Urinary bladder (tissue), 4 donors: Measurements from ENCODE around the gene FOXL2NB. TPM values are rescaled to one million over a fixed set of nuclear protein-coding genes. Genes with fewer than 3 reads are reported as not detected.
A peak's percentile ranks its signal among the peaks of the same experiment; 100 is the strongest.

Experiments used
- DNase-seq: peaks from one replicate; pipeline ENCODE4 v3.0.0-alpha.2; 2015; ENCODE audit errors: extremely low spot score
- H3K27ac ChIP-seq: one replicate; pipeline ENCODE4 v1.5.1; 2013; ENCODE audit warnings: low read depth, mild to moderate bottlenecking, moderate library complexity
- H3K36me3 ChIP-seq: one replicate; pipeline ENCODE4 v1.6.1; 2013; ENCODE audit warnings: mild to moderate bottlenecking, moderate library complexity; ENCODE audit not compliant: insufficient read depth
- H3K4me1 ChIP-seq: one replicate; pipeline ENCODE4 v1.6.1; 2013; ENCODE audit warnings: mild to moderate bottlenecking, moderate library complexity; ENCODE audit not compliant: insufficient read depth
- H3K4me3 ChIP-seq: one replicate; pipeline ENCODE4 v1.5.1; 2013; ENCODE audit warnings: low read depth, low read length
- WGBS: extraction: QIAGEN DNeasy Blood & Tissue Kit; methylation state at CpG from one replicate; pipeline ENCODE4 v1.1.7; 2013; 5-methylcytosine and 5-hydroxymethylcytosine counted together
- polyA plus RNA-seq: library from polyadenylated mRNA; stranded (reverse); fragments of 200-250 nt; gene quantifications from one replicate; pipeline ENCODE4 v1.2.3, GENCODE V29; 2013
- total RNA-seq: library from RNA; depleted of rRNA; stranded (reverse); fragments of >200 nt; gene quantifications from one replicate; pipeline ENCODE4 v1.2.3, GENCODE V29; 2014
- donor health status: healthy with polysubstance abuse.
- donor health status: healthy.

FOXL2NB gene
- total and polyA plus RNA-seq, 2 donors: not detected

- Histone ChIP-seq H3K4me3 (no peak overlapping the region), H3K4me1 (no peaks in the 10 kb centered on the region), H3K36me3 (no peaks in the 10 kb centered on the region), H3K27ac (no peak overlapping the region)
- 6% methylated on average over 45 of the region's 45 CpGs for WGBS
- no peak for DNase-seq
Measured at GRCh38 chr3:138936741-138937689, 10.0 kb upstream of the FOXL2NB start.

- no peak overlapping the region for H3K4me3 ChIP-seq
Measured at GRCh38 chr3:138937690-138938055, 9.3 kb upstream of the FOXL2NB start.

GRCh38 chr3:138938056-138938876, 8.8 kb upstream of the FOXL2NB start:
- Histone ChIP-seq H3K27ac (no peak overlapping the region), H3K4me3 (no peak overlapping the region), H3K36me3 (no peaks in the 10 kb centered on the region), H3K4me1 (no peaks in the 10 kb centered on the region)
- 3% methylated on average over 48 of the region's 48 CpGs for WGBS
- no peak for DNase-seq

More at GRCh38 chr3:138937690-138938055, 9.3 kb upstream of the FOXL2NB start:
- 4% methylated on average over 29 of the region's 29 CpGs for WGBS
- no peaks in the 10 kb centered on the region for H3K4me1 ChIP-seq
- H3K36me3 ChIP-seq: no peaks in the 10 kb centered on the region
- no peak for DNase-seq
- no peak overlapping the region for H3K27ac ChIP-seq

- WGBS: 4% methylated on average over 32 of the region's 32 CpGs
- no peaks in the 10 kb centered on the region for H3K36me3 ChIP-seq
- no peak overlapping the region for H3K27ac ChIP-seq
- DNase-seq: no peak
- no peak overlapping the region for H3K4me3 ChIP-seq
- H3K4me1 ChIP-seq: no peaks in the 10 kb centered on the region
Measured at GRCh38 chr3:138938877-138939560, 8.0 kb upstream of the FOXL2NB start.

DNA sequence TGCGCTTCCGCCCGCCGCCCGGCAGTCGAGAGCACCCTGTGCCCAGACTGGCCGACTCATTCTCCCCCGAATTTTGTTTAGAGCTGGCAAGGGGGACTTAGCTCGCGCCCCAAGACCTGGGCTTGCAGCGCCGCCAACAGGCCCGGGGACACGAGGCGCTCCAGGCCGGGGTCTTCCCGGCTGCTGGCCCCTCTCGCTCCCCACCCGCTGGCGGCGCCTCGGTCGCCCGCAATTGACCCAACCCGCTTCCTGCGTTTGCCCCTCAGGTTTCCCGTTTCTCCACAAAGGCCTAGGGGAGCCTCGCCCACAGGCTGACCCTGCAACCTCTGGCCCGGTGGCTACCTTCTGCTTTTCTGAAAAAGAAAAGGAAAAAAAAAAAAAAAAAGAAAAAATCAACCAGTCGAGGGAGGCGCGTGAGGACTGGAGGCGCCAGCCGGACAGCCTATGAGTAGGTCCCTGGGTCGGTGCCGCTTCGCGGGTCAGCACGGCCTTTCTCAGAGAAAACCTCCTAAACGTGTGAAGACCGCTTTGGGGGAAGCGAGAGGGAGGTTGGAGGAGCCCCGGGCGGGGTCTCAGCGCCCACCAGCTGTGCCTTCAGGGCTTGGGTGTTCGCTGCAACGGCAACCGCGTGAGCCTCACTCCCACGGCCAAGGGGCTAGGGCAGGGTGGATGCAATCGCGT, 7.3 kb upstream of the FOXL2NB start:
- WGBS: 4% methylated on average over 52 of the region's 52 CpGs
- Histone ChIP-seq H3K36me3 (no peaks in the 10 kb centered on the region), H3K4me3 (no peak overlapping the region), H3K4me1 (no peaks in the 10 kb centered on the region), H3K27ac (no peak overlapping the region)
- DNase-seq: no peak

DNA sequence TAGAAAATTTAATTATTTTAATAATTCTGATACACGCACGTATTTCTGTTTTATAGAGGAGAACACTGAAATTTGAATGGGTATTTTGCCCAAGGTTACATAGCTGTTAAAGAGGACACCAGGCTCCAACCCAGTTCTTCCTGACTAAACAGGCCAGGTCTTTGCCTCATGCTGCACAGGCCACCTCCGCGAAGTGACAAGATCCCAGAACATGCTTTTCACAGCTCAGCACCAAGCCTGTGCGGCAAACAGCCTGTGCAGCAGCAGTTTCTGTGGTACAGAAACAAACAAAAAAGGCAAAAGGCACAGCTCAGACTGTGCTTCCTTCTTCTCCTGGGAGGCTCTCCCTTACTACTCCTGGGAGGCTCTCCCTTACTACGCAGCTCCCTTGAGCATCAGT, 6.6 kb upstream of the FOXL2NB start:
- H3K36me3 ChIP-seq: no peaks in the 10 kb centered on the region

GRCh38 chr3:138941259-138941885, 5.6 kb upstream of the FOXL2NB start:
- no peaks in the 10 kb centered on the region for H3K4me1 ChIP-seq
- no peak overlapping the region for H3K27ac ChIP-seq
- H3K36me3 ChIP-seq: no peaks in the 10 kb centered on the region
- DNase-seq: no peak
- whole genome bisulfite sequencing: 52% methylated on average over 7 of the region's 7 CpGs
- H3K4me3 ChIP-seq: no peak overlapping the region

More for the DNA sequence above, 6.6 kb upstream of the FOXL2NB start:
- no peak overlapping the region for H3K27ac ChIP-seq
- WGBS: 64% methylated on average over 6 of the region's 6 CpGs
- H3K4me1 ChIP-seq: no peaks in the 10 kb centered on the region
- no peak for DNase-seq
- no peak overlapping the region for H3K4me3 ChIP-seq

DNA sequence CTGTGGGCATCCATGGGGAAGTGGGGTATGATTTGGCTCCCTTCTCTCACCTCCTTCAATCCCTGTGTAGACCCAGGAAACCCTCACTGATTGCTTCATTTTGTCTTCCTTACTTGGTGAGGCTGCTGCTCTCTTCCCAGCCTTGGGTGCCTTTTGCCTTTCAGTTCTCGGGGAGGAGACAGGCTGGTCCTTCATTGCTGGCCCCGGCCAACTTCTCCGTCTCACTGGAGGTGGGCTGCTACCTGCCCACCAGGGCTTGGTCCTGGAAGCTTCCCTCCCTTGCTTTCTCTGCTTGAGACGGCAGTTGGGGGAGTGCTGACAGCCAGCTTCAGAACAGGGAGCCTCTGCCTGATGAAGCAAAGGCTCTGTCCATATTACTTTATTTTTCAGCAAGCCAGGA, 4.7 kb upstream of the FOXL2NB start:
- Histone ChIP-seq H3K27ac (no peak overlapping the region), H3K4me1 (no peaks in the 10 kb centered on the region), H3K36me3 (no peaks in the 10 kb centered on the region), H3K4me3 (no peak overlapping the region)
- no peak for DNase-seq
- 62% methylated on average over 4 of the region's 4 CpGs for WGBS

DNA sequence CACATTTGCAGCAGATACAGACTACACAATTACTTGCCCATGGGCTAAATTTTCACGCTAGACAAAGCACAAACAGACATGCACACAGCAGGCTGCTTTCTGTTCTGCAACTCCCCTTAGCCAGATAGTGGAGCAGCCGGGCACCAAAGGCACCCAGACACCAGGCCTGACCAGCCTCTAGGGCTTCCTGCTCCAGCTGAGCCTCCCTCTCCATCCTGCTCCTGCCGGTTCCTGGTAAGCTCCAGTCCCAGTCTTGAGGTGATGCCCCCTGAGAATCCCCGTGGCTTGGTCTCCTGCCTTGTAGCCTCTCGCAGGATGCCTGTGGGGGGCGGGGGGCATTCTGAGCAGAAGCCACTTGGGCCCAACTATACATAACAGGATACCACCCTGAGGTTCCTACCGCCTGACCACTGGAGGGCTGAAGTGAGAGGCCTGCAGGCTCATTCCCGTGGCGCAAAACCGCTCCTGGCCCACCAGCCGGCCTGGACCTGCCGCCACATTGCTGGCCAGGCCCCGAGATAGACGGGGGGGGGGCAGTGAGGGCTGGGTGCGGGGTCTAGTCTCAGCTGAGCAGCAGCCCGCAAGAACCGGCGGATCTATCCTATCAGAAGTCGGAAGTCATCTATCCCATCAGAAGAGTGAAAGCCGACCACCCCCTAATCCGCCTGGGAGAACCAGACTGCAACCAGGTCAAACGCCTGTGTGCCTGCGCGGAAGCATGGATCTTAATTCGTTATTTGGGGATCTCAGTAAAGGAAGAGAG, 4.0 kb upstream of the FOXL2NB start:
- 18% methylated on average over 25 of the region's 25 CpGs for WGBS
- Histone ChIP-seq H3K4me1 (no peaks in the 10 kb centered on the region), H3K36me3 (no peaks in the 10 kb centered on the region), H3K27ac (no peak overlapping the region), H3K4me3 (no peak overlapping the region)
- DNase-seq: no peak

DNA sequence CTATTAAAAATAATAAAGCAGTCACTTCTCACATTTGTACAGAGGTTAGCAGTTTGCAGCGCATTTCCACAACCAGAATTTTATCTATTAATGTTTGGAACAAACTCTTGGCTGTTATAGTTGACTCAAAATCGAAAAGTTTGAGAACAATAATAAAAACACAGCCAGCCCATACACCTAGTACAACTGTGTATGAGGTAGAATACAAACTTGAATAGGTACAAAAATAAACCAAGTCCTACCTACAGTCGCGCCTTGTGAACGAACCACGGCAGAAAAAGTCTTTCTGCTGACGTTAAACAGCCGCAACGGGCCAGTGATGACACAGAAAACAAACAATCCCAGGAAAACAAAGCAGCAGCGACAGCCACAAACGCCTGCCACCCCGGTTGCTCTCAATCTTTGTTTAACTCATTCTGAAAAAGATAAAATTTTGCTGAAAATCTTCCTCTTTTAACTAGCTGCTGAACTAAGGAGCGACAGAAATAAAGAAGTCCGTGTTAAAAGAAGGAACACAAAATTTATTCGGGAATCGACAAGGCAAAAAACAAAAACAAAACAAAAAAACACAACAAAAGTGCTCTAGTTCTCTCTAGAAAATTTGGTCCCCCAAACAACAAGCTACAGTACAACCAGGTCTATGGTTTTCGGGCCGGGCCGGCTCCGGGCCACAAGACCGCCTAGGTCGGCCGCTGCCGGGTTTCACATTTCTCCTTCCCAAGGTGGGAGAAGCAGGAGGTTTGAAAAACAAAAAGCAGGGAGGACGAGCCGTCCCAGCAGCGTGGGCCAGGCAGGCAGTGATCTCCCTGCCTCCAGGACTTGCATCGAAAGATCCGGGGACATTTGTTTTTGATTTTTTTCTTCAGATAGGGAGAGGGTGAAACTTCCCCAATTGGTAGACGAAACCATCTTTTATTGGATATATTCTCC, 3.0 kb upstream of the FOXL2NB start:
- peak; percentile 23 for DNase-seq
- no peak overlapping the region for H3K4me3 ChIP-seq

GRCh38 chr3:138944654-138944928, 2.4 kb upstream of the FOXL2NB start:
- H3K27ac ChIP-seq: no peak overlapping the region
- H3K4me1 ChIP-seq: no peaks in the 10 kb centered on the region
- H3K36me3 ChIP-seq: no peaks in the 10 kb centered on the region
- WGBS: 7% methylated on average over 12 of the region's 12 CpGs
- H3K4me3 ChIP-seq: no peak overlapping the region
- DNase-seq: no peak

More for the DNA sequence above, 3.0 kb upstream of the FOXL2NB start:
- WGBS: 11% methylated on average over 30 of the region's 30 CpGs
- H3K36me3 ChIP-seq: no peaks in the 10 kb centered on the region
- H3K27ac ChIP-seq: no peak overlapping the region
- no peaks in the 10 kb centered on the region for H3K4me1 ChIP-seq
